AG08395 (cell line): Measurements from ENCODE around the gene AMDHD2.

Experiments used
- DNase-seq: peaks from one replicate; pipeline ENCODE4 v3.0.0; 2012; ENCODE audit warnings: mixed read lengths, low spot score

The AMDHD2 gene

GRCh38 chr16:2483939-2484897, 36.0 kb upstream of the AMDHD2 start:
- no peak for DNase-seq

- DNase-seq = no peak
Observed at GRCh38 chr16:2484898-2485508, 35.2 kb upstream of the AMDHD2 start.

- no peak for DNase-seq
Observed at GRCh38 chr16:2485811-2486507, 34.2 kb upstream of the AMDHD2 start.

- DNase-seq = no peak
Observed at GRCh38 chr16:2486645-2487516, 33.3 kb upstream of the AMDHD2 start.

GRCh38 chr16:2487517-2487842, 32.7 kb upstream of the AMDHD2 start:
- DNase-seq = no peak

- DNase-seq = no peak
Observed at GRCh38 chr16:2487903-2488531, 32.2 kb upstream of the AMDHD2 start.

GRCh38 chr16:2489581-2489980, 30.6 kb upstream of the AMDHD2 start:
- DNase-seq = no peak

GRCh38 chr16:2490190-2491105, 29.7 kb upstream of the AMDHD2 start:
- no peak for DNase-seq

- DNase-seq = no peak
Observed at GRCh38 chr16:2492292-2492691, 27.9 kb upstream of the AMDHD2 start.

GRCh38 chr16:2493605-2494004, 26.6 kb upstream of the AMDHD2 start:
- no peak for DNase-seq

- no peak for DNase-seq
Observed at GRCh38 chr16:2494616-2495015, 25.6 kb upstream of the AMDHD2 start.

GRCh38 chr16:2495041-2495440, 25.1 kb upstream of the AMDHD2 start:
- DNase-seq = no peak

GRCh38 chr16:2496223-2497115, 23.7 kb upstream of the AMDHD2 start:
- DNase-seq = no peak

- no peak for DNase-seq
Observed at GRCh38 chr16:2497116-2497630, 23.0 kb upstream of the AMDHD2 start.

- no peak for DNase-seq
Observed at GRCh38 chr16:2497695-2498484, 22.3 kb upstream of the AMDHD2 start.

- no peak for DNase-seq
Observed at GRCh38 chr16:2498531-2499253, 21.5 kb upstream of the AMDHD2 start.

GRCh38 chr16:2499454-2499853, 20.7 kb upstream of the AMDHD2 start:
- DNase-seq = no peak
